ENCODE results near the gene RBM33.

DNA sequence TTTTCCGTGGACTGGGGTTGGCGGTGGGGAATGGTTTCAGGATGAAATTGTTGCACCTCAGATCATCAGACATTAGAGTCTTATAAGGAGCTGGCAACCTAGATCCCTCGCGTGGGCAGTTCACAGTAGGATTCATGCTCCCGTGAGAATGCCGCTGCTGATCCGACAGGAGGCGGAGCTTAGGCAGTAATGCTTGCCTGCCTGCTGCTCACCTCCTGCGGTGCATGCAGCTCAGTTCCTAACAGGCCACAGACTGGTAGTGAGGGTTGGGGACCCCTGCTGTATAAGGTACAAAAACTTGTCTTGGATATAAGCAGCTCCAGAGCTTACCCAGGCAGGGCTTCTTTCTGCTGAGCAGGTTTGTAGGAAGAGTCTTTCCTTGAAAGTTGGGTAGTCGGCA lies 113.9 kb downstream of the RBM33 start:
- TF ChIP-seq, protein P1, sequence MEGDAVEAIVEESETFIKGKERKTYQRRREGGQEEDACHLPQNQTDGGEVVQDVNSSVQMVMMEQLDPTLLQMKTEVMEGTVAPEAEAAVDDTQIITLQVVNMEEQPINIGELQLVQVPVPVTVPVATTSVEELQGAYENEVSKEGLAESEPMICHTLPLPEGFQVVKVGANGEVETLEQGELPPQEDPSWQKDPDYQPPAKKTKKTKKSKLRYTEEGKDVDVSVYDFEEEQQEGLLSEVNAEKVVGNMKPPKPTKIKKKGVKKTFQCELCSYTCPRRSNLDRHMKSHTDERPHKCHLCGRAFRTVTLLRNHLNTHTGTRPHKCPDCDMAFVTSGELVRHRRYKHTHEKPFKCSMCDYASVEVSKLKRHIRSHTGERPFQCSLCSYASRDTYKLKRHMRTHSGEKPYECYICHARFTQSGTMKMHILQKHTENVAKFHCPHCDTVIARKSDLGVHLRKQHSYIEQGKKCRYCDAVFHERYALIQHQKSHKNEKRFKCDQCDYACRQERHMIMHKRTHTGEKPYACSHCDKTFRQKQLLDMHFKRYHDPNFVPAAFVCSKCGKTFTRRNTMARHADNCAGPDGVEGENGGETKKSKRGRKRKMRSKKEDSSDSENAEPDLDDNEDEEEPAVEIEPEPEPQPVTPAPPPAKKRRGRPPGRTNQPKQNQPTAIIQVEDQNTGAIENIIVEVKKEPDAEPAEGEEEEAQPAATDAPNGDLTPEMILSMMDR (conservative IDR thresholded peaks at IDR 0.05), result no peak
- no peak for TF ChIP-seq ZFX (IDR thresholded peaks at IDR 0.05)

All from C4-2B (cell line).